IMR-90 (cell line): Measurements from ENCODE around the gene SLX9. TPM values are rescaled to one million over a fixed set of nuclear protein-coding genes. Genes with fewer than 3 reads are reported as not detected.

Experiments used
- ATAC-seq: fragments of 200-7000 bp; cut with Tn5 transposase; 2 replicates; pipeline ENCODE4 v1.9.1; 2020; ENCODE audit warnings: low read depth, mild to moderate bottlenecking, moderate library complexity
- BruUV-seq: library from RNA; stranded (reverse); fragments of 400-500 nt; replicated peaks from 2 replicates; lab custom pipeline; 2021; lab: Mats Ljungman, UMichigan
- CTCF ChIA-PET: fragments of 300-600 bp; formaldehyde crosslinking; extraction: SDS; loops from one replicate; lab custom pipeline; 2021; ENCODE audit warnings: antibody characterized with exemption; lab: Yijun Ruan, JAX
- POLR2A ChIA-PET: fragments of 300-600 bp; sonication (Branson Sonifier 250); formaldehyde crosslinking; loops from one replicate; lab custom pipeline; 2022; ENCODE audit warnings: antibody characterized with exemption; ENCODE audit not compliant: unreplicated experiment; lab: Charles Lee
- DNase-seq: peaks from one replicate; pipeline ENCODE4 v3.0.0; 2013
- H2AFZ ChIP-seq: replicated peaks from 2 replicates; pipeline ENCODE3; 2013; ENCODE audit warnings: low read length, mild to moderate bottlenecking; ENCODE audit not compliant: poor library complexity
- H2AK5ac ChIP-seq: 2 replicates; pipeline ENCODE4 v1.6.1; 2013; ENCODE audit warnings: low read depth, low read length, inconsistent platforms
- H2AK9ac ChIP-seq: replicated peaks from 2 replicates; pipeline ENCODE3; 2013; ENCODE audit warnings: mild to moderate bottlenecking, low read depth, low read length, moderate library complexity; ENCODE audit not compliant: poor library complexity
- H2BK120ac ChIP-seq: 2 replicates; pipeline ENCODE4 v1.6.1; 2013; ENCODE audit warnings: low read depth, low read length, inconsistent platforms
- H2BK15ac ChIP-seq: 3 replicates; pipeline ENCODE4 v1.6.1; 2013; ENCODE audit warnings: low read depth, low read length, inconsistent platforms
- H2BK20ac ChIP-seq: 2 replicates; pipeline ENCODE4 v1.6.1; 2013; ENCODE audit warnings: low read depth, mild to moderate bottlenecking, inconsistent platforms, low read length, moderate library complexity
- H2BK5ac ChIP-seq: 2 replicates; pipeline ENCODE4 v1.6.1; 2013; ENCODE audit warnings: mild to moderate bottlenecking, low read depth, low read length, inconsistent platforms; ENCODE audit not compliant: poor library complexity, severe bottlenecking
- H3K14ac ChIP-seq: replicated peaks from 2 replicates; pipeline ENCODE4 v1.6.1; 2013; ENCODE audit warnings: low read depth, low read length, inconsistent platforms
- H3K18ac ChIP-seq: 2 replicates; pipeline ENCODE4 v1.6.1; 2013; ENCODE audit warnings: low read depth, low read length, control low read depth
- H3K23ac ChIP-seq: 2 replicates; pipeline ENCODE4 v1.6.1; 2013; ENCODE audit warnings: low read depth, low read length, inconsistent platforms
- H3K27ac ChIP-seq: 2 replicates; pipeline ENCODE4 v1.5.1; 2013; ENCODE audit warnings: mild to moderate bottlenecking, control low read depth, low read length; ENCODE audit not compliant: insufficient read depth
- H3K27me3 ChIP-seq: 2 replicates; pipeline ENCODE4 v1.6.1; 2013; ENCODE audit warnings: low read length; ENCODE audit not compliant: control insufficient read depth, insufficient read depth
- H3K36me3 ChIP-seq: 2 replicates; pipeline ENCODE4 v1.6.1; 2013; ENCODE audit warnings: low read length, mixed read lengths; ENCODE audit not compliant: control insufficient read depth, insufficient read depth
- H3K4ac ChIP-seq: 2 replicates; pipeline ENCODE4 v1.6.1; 2013; ENCODE audit warnings: low read depth, low read length, inconsistent platforms
- H3K4me1 ChIP-seq: 2 replicates; pipeline ENCODE4 v1.6.1; 2013; ENCODE audit warnings: low read length, mixed read lengths; ENCODE audit not compliant: control insufficient read depth, insufficient read depth
- H3K4me2 ChIP-seq: 2 replicates; pipeline ENCODE4 v1.6.1; 2013; ENCODE audit warnings: low read depth, mild to moderate bottlenecking, control low read depth, low read length, moderate library complexity
- H3K4me3 ChIP-seq: 2 replicates; pipeline ENCODE4 v1.5.1; 2013; ENCODE audit warnings: low read depth, mild to moderate bottlenecking, control low read depth, low read length, moderate library complexity; ENCODE audit not compliant: insufficient read depth
- H3K56ac ChIP-seq: 2 replicates; pipeline ENCODE4 v1.6.1; 2013; ENCODE audit warnings: low read length, inconsistent platforms; ENCODE audit not compliant: insufficient read depth; ENCODE audit errors: extremely low read depth
- H3K79me1 ChIP-seq, 2 experiments: 2 replicates each; pipeline ENCODE4 v1.6.1; 2013; ENCODE audit warnings: low read length in 2 of 2, inconsistent platforms in 1 of 2, low read depth in 1 of 2
- H3K9ac ChIP-seq: 2 replicates; pipeline ENCODE4 v1.6.1; 2013; ENCODE audit warnings: low read depth, low read length, control low read depth
- H3K9me1 ChIP-seq: 2 replicates; pipeline ENCODE4 v1.6.1; 2013; ENCODE audit warnings: low read length, inconsistent platforms; ENCODE audit not compliant: insufficient read depth
- H3K9me3 ChIP-seq: 2 replicates; pipeline ENCODE4 v1.6.1; 2013; ENCODE audit warnings: low read length; ENCODE audit not compliant: control insufficient read depth, insufficient read depth
- H4K20me1 ChIP-seq: 2 replicates; pipeline ENCODE4 v1.6.1; 2013; ENCODE audit warnings: low read length, inconsistent platforms; ENCODE audit not compliant: insufficient read depth
- H4K5ac ChIP-seq: 2 replicates; pipeline ENCODE4 v1.6.1; 2013; ENCODE audit warnings: mild to moderate bottlenecking, low read depth, low read length, control low read depth
- H4K8ac ChIP-seq, 2 experiments: 2 replicates each; pipeline ENCODE4 v1.6.1; 2013; ENCODE audit warnings: low read depth in 2 of 2, low read length in 2 of 2, control low read depth in 1 of 2, inconsistent platforms in 1 of 2
- H4K91ac ChIP-seq: 2 replicates; pipeline ENCODE4 v1.6.1; 2013; ENCODE audit warnings: low read depth, low read length, inconsistent platforms; ENCODE audit not compliant: insufficient read depth
- BHLHE40 ChIP-seq: fragments of 150-350 bp; IDR thresholded peaks from 2 replicates; pipeline ENCODE4 v1.6.1; 2016; ENCODE audit warnings: mild to moderate bottlenecking, low read depth, low read length
- CHD1 ChIP-seq: IDR thresholded peaks from 2 replicates; pipeline ENCODE4 v1.6.1; 2012; ENCODE audit warnings: low read depth, low read length, improper control_type of control experiment
- CTCF ChIP-seq: conservative IDR thresholded peaks from 2 replicates; pipeline ENCODE4 v1.5.1; 2012; ENCODE audit warnings: mild to moderate bottlenecking, low read depth, low read length, improper control_type of control experiment
- FOS ChIP-seq: fragments of 150-350 bp; IDR thresholded peaks from 2 replicates; pipeline ENCODE4 v1.6.1; 2016; ENCODE audit warnings: low read depth, low read length
- MAFK ChIP-seq: IDR thresholded peaks from 2 replicates; pipeline ENCODE4 v1.6.1; 2012; ENCODE audit warnings: low read depth, low read length, improper control_type of control experiment
- MAZ ChIP-seq: IDR thresholded peaks from 2 replicates; pipeline ENCODE4 v1.6.1; 2012; ENCODE audit warnings: low read depth, mild to moderate bottlenecking, low read length, improper control_type of control experiment, moderate library complexity, borderline replicate concordance
- MXI1 ChIP-seq: IDR thresholded peaks from 2 replicates; pipeline ENCODE4 v1.6.1; 2012; ENCODE audit warnings: low read depth, mild to moderate bottlenecking, low read length, moderate library complexity, borderline replicate concordance
- POLR2A ChIP-seq: IDR thresholded peaks from 2 replicates; pipeline ENCODE4 v1.6.1; 2012; ENCODE audit warnings: mild to moderate bottlenecking, low read depth, low read length
- RAD21 ChIP-seq: IDR thresholded peaks from 2 replicates; pipeline ENCODE4 v1.6.1; 2012; ENCODE audit warnings: low read length, improper control_type of control experiment
- RCOR1 ChIP-seq: IDR thresholded peaks from 2 replicates; pipeline ENCODE4 v1.6.1; 2012; ENCODE audit warnings: mild to moderate bottlenecking, low read length, improper control_type of control experiment; ENCODE audit not compliant: insufficient replicate concordance
- RFX5 ChIP-seq: IDR thresholded peaks from 2 replicates; pipeline ENCODE4 v1.8.0; 2012; ENCODE audit warnings: low read depth, mild to moderate bottlenecking, low read length, moderate library complexity
- SMC3 ChIP-seq: fragments of 150-350 bp; IDR thresholded peaks from 2 replicates; pipeline ENCODE4 v1.6.1; 2016; ENCODE audit warnings: low read depth, mild to moderate bottlenecking, antibody characterized with exemption, low read length, moderate library complexity
- USF2 ChIP-seq: fragments of 150-350 bp; IDR thresholded peaks from 2 replicates; pipeline ENCODE4 v1.6.1; 2017; ENCODE audit warnings: mild to moderate bottlenecking, antibody characterized with exemption, low read length, low read depth
- WGBS, 2 experiments: methylation state at CpG; one replicate each; pipeline versions ENCODE4 v1.1.5 to v1.1.7; 2013; ENCODE audit warnings: missing lambda C conversion rate in 2 of 2; ENCODE audit not compliant: insufficient read length in 1 of 2; ENCODE audit errors: extremely low coverage in 2 of 2; 5-methylcytosine and 5-hydroxymethylcytosine counted together
- dilution Hi-C: fragments of 300-500 bp; cut with HindIII; formaldehyde crosslinking; loops from one replicate; pipeline ENCODE4 v1.14.3; 2018; ENCODE audit warnings: low sequenced_read_pairs; ENCODE audit not compliant: unreplicated experiment
- in situ Hi-C: fragments of 300-500 bp; cut with MboI; formaldehyde crosslinking; loops from 3 replicates; pipeline ENCODE4 v1.14.3; 2019; ENCODE audit warnings: low sequenced_read_pairs, inconsistent platforms, mixed read lengths
- intact Hi-C: fragments of 100-400 bp; cut with micrococcal nuclease; formaldehyde crosslinking; loops from 2 replicates; pipeline ENCODE4 v1.10.0; 2022
- polyA plus RNA-seq, 3 experiments: library from polyadenylated mRNA; depleted of rRNA; stranded (reverse); fragments of >200 nt; gene quantifications; 2 replicates each; pipeline ENCODE4 v1.2.3, GENCODE V29; 2012; ENCODE audit warnings: low replicate concordance in 1 of 3
- total RNA-seq: library from RNA; depleted of rRNA; stranded (reverse); fragments of >200 nt; gene quantifications from 2 replicates; pipeline ENCODE4 v1.2.3, GENCODE V29; 2012

The SLX9 gene
- total and polyA plus RNA-seq, 2 of the 4 experiments (the other 2 are of a cell fraction): 10.4 to 21.7 TPM

- in situ Hi-C loops (no loop called here), intact Hi-C loops (no loop called here), dilution Hi-C loops (no loop called here)
- Histone ChIP-seq H2BK120ac (peak overlapping the region; percentile 97), H3K4me1 (peaks cover 27% of the 10 kb centered on the region), H3K27me3 (no peaks in the 10 kb centered on the region), H2AK9ac (peak overlapping the region; percentile 85), H3K27ac (peak overlapping the region; percentile 34; the same call in 1 of the 2 replicates), H3K9me1 (peaks cover 23% of the 10 kb centered on the region), H3K4me2 (0 out of 2 replicates have a peak overlapping the region, but pooled peaks have one; percentile 13), H3K9ac (no peak overlapping the region), H3K79me1 (peaks cover 7 to 50% of the 10 kb centered on the region in 2 experiments; a peak in 3 of 4 replicates), H4K8ac (peak overlapping the region; percentile 73 to 78), H3K23ac (peak overlapping the region; percentile 50; the same call in 1 of the 2 replicates), H2BK20ac (peak overlapping the region; percentile 94), H4K5ac (peak overlapping the region; percentile 55), H2AFZ (peak overlapping the region; percentile 73), H2BK5ac (peak overlapping the region; percentile 84), H2BK15ac (peak overlapping the region; percentile 83; the same call in 2 of the 3 replicates), H2AK5ac (peak overlapping the region; percentile 73), H4K91ac (peak overlapping the region; percentile 78), H3K14ac (peak overlapping the region; percentile 87), H4K20me1 (peaks cover 3% of the 10 kb centered on the region; the same call in 1 of the 2 replicates), H3K9me3 (peaks cover 5% of the 10 kb centered on the region; the same call in 1 of the 2 replicates), H3K4me3 (no peak overlapping the region), H3K56ac (no peak overlapping the region), H3K36me3 (peaks cover 34% of the 10 kb centered on the region), H3K18ac (peak overlapping the region; percentile 46), H3K4ac (peak overlapping the region; percentile 86)
- 55% methylated on average over 9 of the region's 24 CpGs; no CpG with 5 or more reads in 1 of the 2 experiments for WGBS, 2 experiments
- peak; percentile 63 for ATAC-seq
- no TSS peak for BruUV-seq
- peak; percentile 87 for DNase-seq
- POLR2A ChIA-PET: no interaction called here
- CTCF ChIA-PET: interaction anchor here (0.9 to 1.4 kb wide), 3 partner anchors 21 to 158 kb away, joined by 3 to 5 read pairs (median 4); no protein-coding TSS in a partner anchor
- TF ChIP-seq BHLHE40 (peak; percentile 33; the same call in 1 of the 2 replicates), RAD21 (peak; percentile 35), FOS (no peak; the same call in 1 of the 2 replicates), MAZ (peak; percentile 56), RFX5 (no peak), MAFK (no peak), RCOR1 (no peak), SMC3 (no peak), CTCF (no peak), POLR2A (0 out of 2 replicates have a peak, but pooled peaks have one; percentile 9), MXI1 (no peak), CHD1 (no peak), USF2 (peak; percentile 64)
Observed at GRCh38 chr21:44969931-44970755, 30.3 kb downstream of the SLX9 start.
